ENCODE measurements around the gene ZNF488.

ZNF488 gene

GRCh38 chr10:47379901-47380300 is 4.2 kb downstream of the ZNF488 start:
- ATAC-seq (no peak), DNase-seq (ENCODE audit: low spot score in 2 of 2) (no peak)
- H3K4me1 Mint-ChIP-seq: peaks cover 22% of the 10 kb centered on the region
- no peaks in the 10 kb centered on the region for H3K36me3 Mint-ChIP-seq
- no peak overlapping the region for H3K27ac Mint-ChIP-seq
- H3K4me3 Mint-ChIP-seq: no peak overlapping the region
- no peaks in the 10 kb centered on the region for H3K9me3 Mint-ChIP-seq

- no peak for DNase-seq (ENCODE audit: low spot score in 2 of 2)
- no peak for ATAC-seq
- Mint-ChIP-seq H3K4me3 (no peak overlapping the region), H3K27ac (no peak overlapping the region), H3K9me3 (no peaks in the 10 kb centered on the region), H3K4me1 (peaks cover 19% of the 10 kb centered on the region), H3K36me3 (no peaks in the 10 kb centered on the region)
These were observed 4.7 kb downstream of the ZNF488 start for GRCh38 chr10:47379445-47379785.

DNA sequence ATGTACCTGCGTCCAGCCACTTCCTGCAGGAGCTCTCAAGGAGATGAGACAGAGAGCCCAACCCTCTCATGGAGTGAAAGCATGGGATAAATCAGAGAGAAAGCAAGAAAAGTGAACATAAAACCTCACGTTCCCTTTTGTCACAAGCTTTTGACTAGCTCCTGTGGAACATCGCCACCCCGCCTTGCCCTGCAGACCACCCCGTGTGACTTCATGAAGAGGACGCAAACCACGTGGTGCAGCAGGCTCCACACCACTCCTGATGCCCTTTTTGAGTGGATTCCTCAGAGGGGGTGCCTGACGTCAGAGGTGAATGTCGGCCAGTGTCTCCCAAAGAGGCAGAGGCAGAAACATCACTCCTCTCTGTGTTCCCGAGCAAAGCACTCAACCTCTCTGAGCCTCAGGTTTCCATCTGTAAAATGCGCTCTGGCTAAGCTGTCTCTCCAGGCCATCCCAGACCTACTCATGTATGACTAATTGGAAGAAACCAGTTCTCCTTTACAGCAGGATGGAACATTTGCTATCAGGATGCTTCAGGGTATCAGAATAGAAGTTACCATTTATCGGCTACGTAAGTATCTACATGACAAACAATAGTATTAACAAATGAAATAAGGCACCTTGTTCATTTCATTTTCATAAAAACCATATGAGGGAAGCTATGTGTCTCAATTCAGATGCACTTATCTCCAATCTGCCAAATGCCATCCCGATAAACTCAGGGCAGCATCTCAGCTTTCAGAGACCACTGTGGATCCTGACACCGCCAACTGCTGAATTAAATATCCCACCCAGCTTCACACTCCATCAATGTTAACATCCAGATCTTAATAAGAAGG is 5.3 kb downstream of the ZNF488 start:
- H3K36me3 Mint-ChIP-seq: no peaks in the 10 kb centered on the region
- no peak overlapping the region for H3K4me3 Mint-ChIP-seq
- peaks cover 16% of the 10 kb centered on the region for H3K4me1 Mint-ChIP-seq
- H3K27ac Mint-ChIP-seq: no peak overlapping the region
- DNase-seq (ENCODE audit: low spot score in 2 of 2) (no peak), ATAC-seq (no peak)
- no peaks in the 10 kb centered on the region for H3K9me3 Mint-ChIP-seq

GRCh38 chr10:47378183-47378510 is 5.9 kb downstream of the ZNF488 start:
- Mint-ChIP-seq H3K4me1 (peaks cover 9% of the 10 kb centered on the region), H3K9me3 (no peaks in the 10 kb centered on the region), H3K4me3 (no peak overlapping the region), H3K36me3 (no peaks in the 10 kb centered on the region), H3K27ac (no peak overlapping the region)
- DNase-seq (ENCODE audit: low spot score in 2 of 2) (no peak), ATAC-seq (no peak)

DNA sequence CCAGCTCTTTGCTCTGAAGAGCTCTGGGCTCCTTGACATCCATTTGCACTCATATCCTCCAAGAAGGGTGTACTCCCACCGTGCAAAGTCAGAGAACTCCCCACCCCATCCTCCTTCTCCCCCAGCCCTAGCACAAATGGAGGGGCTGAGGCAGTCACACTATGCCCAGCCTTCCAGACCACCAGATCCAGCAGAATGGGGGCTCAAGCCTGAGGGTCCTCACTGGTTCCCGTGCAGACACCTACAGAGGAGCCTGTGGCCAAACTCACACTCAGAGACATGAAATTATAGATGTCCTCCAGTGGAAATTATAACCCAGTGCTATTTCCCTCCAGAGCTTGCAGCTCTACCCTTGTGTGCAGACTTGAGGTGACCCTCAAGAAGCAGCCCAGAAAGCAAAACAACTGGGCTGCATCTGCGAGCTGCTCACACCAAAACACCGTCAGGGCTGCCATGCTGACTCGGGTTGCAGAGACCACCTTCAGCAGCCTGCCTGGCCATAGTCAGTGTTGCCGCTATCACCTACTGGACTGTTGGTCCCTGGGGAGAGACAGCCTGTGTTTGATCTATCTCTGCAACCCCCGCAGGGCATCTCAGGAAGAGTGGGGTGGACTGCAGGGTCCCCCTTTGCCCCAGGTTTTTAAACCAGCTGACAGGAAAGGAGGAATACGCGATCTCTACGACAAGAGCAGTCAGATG is 7.4 kb downstream of the ZNF488 start:
- Mint-ChIP-seq H3K27ac (no peak overlapping the region), H3K4me1 (peaks cover 8% of the 10 kb centered on the region), H3K36me3 (no peaks in the 10 kb centered on the region), H3K9me3 (no peaks in the 10 kb centered on the region), H3K4me3 (no peak overlapping the region)
- DNase-seq (ENCODE audit: low spot score in 2 of 2) (no peak), ATAC-seq (no peak)

- Mint-ChIP-seq H3K4me1 (peaks cover 8% of the 10 kb centered on the region), H3K36me3 (no peaks in the 10 kb centered on the region), H3K27ac (no peak overlapping the region), H3K9me3 (no peaks in the 10 kb centered on the region), H3K4me3 (no peak overlapping the region)
- DNase-seq (ENCODE audit: low spot score in 2 of 2) (no peak), ATAC-seq (no peak)
These were observed 9.2 kb downstream of the ZNF488 start for GRCh38 chr10:47374611-47375536.

GRCh38 chr10:47372726-47373125 is 11.4 kb downstream of the ZNF488 start:
- H3K36me3 Mint-ChIP-seq: no peaks in the 10 kb centered on the region
- no peak overlapping the region for H3K4me3 Mint-ChIP-seq
- H3K9me3 Mint-ChIP-seq: no peaks in the 10 kb centered on the region
- peaks cover 7% of the 10 kb centered on the region for H3K4me1 Mint-ChIP-seq
- H3K27ac Mint-ChIP-seq: no peak overlapping the region
- DNase-seq (ENCODE audit: low spot score in 2 of 2) (no peak), ATAC-seq (no peak)

GRCh38 chr10:47371629-47372485 is 12.2 kb downstream of the ZNF488 start:
- H3K4me1 Mint-ChIP-seq: no peaks in the 10 kb centered on the region
- H3K9me3 Mint-ChIP-seq: no peaks in the 10 kb centered on the region
- DNase-seq (ENCODE audit: low spot score in 2 of 2) (no peak), ATAC-seq (no peak)
- no peak overlapping the region for H3K27ac Mint-ChIP-seq
- H3K36me3 Mint-ChIP-seq: no peaks in the 10 kb centered on the region
- no peak overlapping the region for H3K4me3 Mint-ChIP-seq

GRCh38 chr10:47370878-47371277 is 13.2 kb downstream of the ZNF488 start:
- H3K9me3 Mint-ChIP-seq: no peaks in the 10 kb centered on the region

GRCh38 chr10:47370015-47370767 is 13.9 kb downstream of the ZNF488 start:
- no peaks in the 10 kb centered on the region for H3K36me3 Mint-ChIP-seq
- H3K4me1 Mint-ChIP-seq: no peaks in the 10 kb centered on the region
- no peak overlapping the region for H3K4me3 Mint-ChIP-seq
- H3K27ac Mint-ChIP-seq: no peak overlapping the region
- H3K9me3 Mint-ChIP-seq: no peaks in the 10 kb centered on the region
- DNase-seq (ENCODE audit: low spot score in 2 of 2): no peak
- ATAC-seq: no peak

More at GRCh38 chr10:47370878-47371277, 13.2 kb downstream of the ZNF488 start:
- Mint-ChIP-seq H3K36me3 (no peaks in the 10 kb centered on the region), H3K4me1 (no peaks in the 10 kb centered on the region), H3K4me3 (no peak overlapping the region), H3K27ac (no peak overlapping the region)
- no peak for ATAC-seq
- no peak for DNase-seq (ENCODE audit: low spot score in 2 of 2)

- Mint-ChIP-seq H3K27ac (no peak overlapping the region), H3K36me3 (no peaks in the 10 kb centered on the region), H3K4me3 (no peak overlapping the region), H3K9me3 (no peaks in the 10 kb centered on the region), H3K4me1 (no peaks in the 10 kb centered on the region)
- ATAC-seq: no peak
- DNase-seq (ENCODE audit: low spot score in 2 of 2): no peak
These were observed 14.7 kb downstream of the ZNF488 start for GRCh38 chr10:47369251-47369894.

DNA sequence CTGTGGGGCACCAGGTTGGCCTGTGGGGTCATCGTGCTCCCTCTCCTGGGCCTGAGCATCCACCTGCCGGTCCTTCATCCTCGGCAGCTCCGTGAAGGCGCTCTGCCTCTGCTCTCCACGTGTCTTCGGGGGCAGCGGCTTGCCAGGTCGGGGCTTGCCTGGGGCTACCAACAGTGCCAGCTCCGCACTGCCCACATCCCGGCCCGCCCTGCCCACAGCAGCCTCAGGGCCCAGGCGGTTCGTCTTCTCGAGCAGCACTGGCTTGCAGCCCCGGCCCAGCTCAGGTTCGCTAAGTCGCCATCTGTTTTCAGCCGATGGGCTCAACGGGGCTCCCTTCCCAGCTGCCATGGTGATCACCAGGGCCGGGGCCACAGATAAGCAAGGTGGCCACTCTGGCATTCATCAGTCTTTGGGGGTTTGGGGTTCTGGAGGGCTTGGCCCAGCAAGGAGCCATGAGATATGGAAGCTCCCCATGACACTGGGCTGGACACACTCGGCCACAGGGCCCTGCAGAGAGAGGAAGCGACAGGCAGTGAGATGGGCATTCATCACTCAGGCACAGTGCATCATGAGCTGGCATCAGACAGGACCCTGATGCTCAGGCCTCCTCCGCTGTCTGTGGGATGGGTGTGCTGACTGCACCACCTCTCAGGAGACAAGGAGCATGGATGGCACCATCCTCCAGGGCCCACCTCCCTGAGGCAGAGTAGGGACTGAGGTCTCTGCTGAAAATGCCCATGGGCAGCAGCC is 15.5 kb downstream of the ZNF488 start:
- ATAC-seq (no peak), DNase-seq (ENCODE audit: low spot score in 2 of 2) (no peak)
- no peak overlapping the region for H3K4me3 Mint-ChIP-seq
- H3K27ac Mint-ChIP-seq: no peak overlapping the region
- no peaks in the 10 kb centered on the region for H3K4me1 Mint-ChIP-seq
- no peaks in the 10 kb centered on the region for H3K9me3 Mint-ChIP-seq
- H3K36me3 Mint-ChIP-seq: no peaks in the 10 kb centered on the region

GRCh38 chr10:47367646-47368045 is 16.4 kb downstream of the ZNF488 start:
- DNase-seq (ENCODE audit: low spot score in 2 of 2) (no peak), ATAC-seq (no peak)
- H3K4me3 Mint-ChIP-seq: no peak overlapping the region
- H3K4me1 Mint-ChIP-seq: no peaks in the 10 kb centered on the region
- H3K36me3 Mint-ChIP-seq: no peaks in the 10 kb centered on the region
- H3K9me3 Mint-ChIP-seq: no peaks in the 10 kb centered on the region
- H3K27ac Mint-ChIP-seq: no peak overlapping the region
